CD4-positive, CD25-positive, alpha-beta regulatory T cell (primary cell): ENCODE results near the gene EGLN1. TPM values are rescaled to one million over a fixed set of nuclear protein-coding genes. Genes with fewer than 3 reads are reported as not detected.

ENCODE experiments used
- ATAC-seq, 2 donors: fragments of 150-1000 bp; cut with Tn5 transposase; one replicate each; pipeline ENCODE4 v1.10.0; 2021; ENCODE audit warnings: low read depth in 2 of 2, moderate number of reproducible peaks in 2 of 2, moderate library complexity in 1 of 2
- DNase-seq, 3 donors: peaks; one replicate each; pipeline versions ENCODE4 v3.0.0 to v3.0.0-alpha.2; 2012 to 2022; ENCODE audit warnings: mixed read lengths in 1 of 3
- H3K27ac ChIP-seq: one replicate; pipeline ENCODE4 v1.7.0; 2013; ENCODE audit warnings: mild to moderate bottlenecking, low read length; ENCODE audit not compliant: insufficient read depth, poor library complexity, severe bottlenecking
- H3K27me3 ChIP-seq: one replicate; pipeline ENCODE4 v1.7.0; 2013; ENCODE audit warnings: low read length; ENCODE audit not compliant: control insufficient read depth, insufficient read depth
- H3K36me3 ChIP-seq: one replicate; pipeline ENCODE4 v1.7.0; 2013; ENCODE audit warnings: mild to moderate bottlenecking, low read length, moderate library complexity; ENCODE audit not compliant: control insufficient read depth, insufficient read depth
- H3K4me1 ChIP-seq: 2 replicates; pipeline ENCODE4 v1.7.0; 2013; ENCODE audit warnings: mild to moderate bottlenecking, low read length; ENCODE audit not compliant: insufficient read depth, control insufficient read depth, poor library complexity, severe bottlenecking
- H3K4me3 ChIP-seq: one replicate; pipeline ENCODE4 v1.7.0; 2013; ENCODE audit warnings: low read depth, mild to moderate bottlenecking, low read length, moderate library complexity
- H3K9me3 ChIP-seq, 2 experiments: 1 replicate in 1 of 2; 2 replicates in 1 of 2; pipeline ENCODE4 v1.7.0; 2013; ENCODE audit warnings: low read length in 2 of 2, mild to moderate bottlenecking in 1 of 2, moderate library complexity in 1 of 2; ENCODE audit not compliant: control insufficient read depth in 2 of 2
- H3K27ac Mint-ChIP-seq, 3 donors: one replicate each; pipeline ENCODE4 v1.8.0; 2020 to 2022; ENCODE audit warnings: mild to moderate bottlenecking in 3 of 3, mixed read lengths in 3 of 3, moderate library complexity in 2 of 3
- H3K27me3 Mint-ChIP-seq: one replicate; pipeline ENCODE4 v1.8.0; 2022; ENCODE audit warnings: mild to moderate bottlenecking, mixed read lengths
- H3K36me3 Mint-ChIP-seq: one replicate; pipeline ENCODE4 v1.8.0; 2020; ENCODE audit warnings: mixed read lengths
- H3K4me1 Mint-ChIP-seq, 4 donors: one replicate each; pipeline ENCODE4 v1.8.0; 2020 to 2022; ENCODE audit warnings: mixed read lengths in 4 of 4, mild to moderate bottlenecking in 1 of 4
- H3K4me3 Mint-ChIP-seq, 4 donors: one replicate each; pipeline ENCODE4 v1.8.0; 2020 to 2022; ENCODE audit warnings: mild to moderate bottlenecking in 4 of 4, mixed read lengths in 4 of 4, moderate library complexity in 3 of 4
- H3K9me3 Mint-ChIP-seq, 7 donors: one replicate each; pipeline ENCODE4 v1.8.0; 2020 to 2022; ENCODE audit warnings: mixed read lengths in 7 of 7, mild to moderate bottlenecking in 3 of 7, moderate library complexity in 2 of 7
- polyA plus RNA-seq, 4 donors: library from polyadenylated mRNA; unstranded; fragments of 300-500 nt; fragmentation: Illumina TruSeq; gene quantifications; one replicate each; pipeline ENCODE4 v1.2.3, GENCODE V29; 2021
- total RNA-seq: library from RNA; stranded (reverse); gene quantifications from one replicate; pipeline ENCODE4 v1.2.3, GENCODE V29; 2022

The EGLN1 gene
- total and polyA plus RNA-seq, 5 donors from 2014 or later = 18.4 to 31.6 (median 21.7) TPM

DNA sequence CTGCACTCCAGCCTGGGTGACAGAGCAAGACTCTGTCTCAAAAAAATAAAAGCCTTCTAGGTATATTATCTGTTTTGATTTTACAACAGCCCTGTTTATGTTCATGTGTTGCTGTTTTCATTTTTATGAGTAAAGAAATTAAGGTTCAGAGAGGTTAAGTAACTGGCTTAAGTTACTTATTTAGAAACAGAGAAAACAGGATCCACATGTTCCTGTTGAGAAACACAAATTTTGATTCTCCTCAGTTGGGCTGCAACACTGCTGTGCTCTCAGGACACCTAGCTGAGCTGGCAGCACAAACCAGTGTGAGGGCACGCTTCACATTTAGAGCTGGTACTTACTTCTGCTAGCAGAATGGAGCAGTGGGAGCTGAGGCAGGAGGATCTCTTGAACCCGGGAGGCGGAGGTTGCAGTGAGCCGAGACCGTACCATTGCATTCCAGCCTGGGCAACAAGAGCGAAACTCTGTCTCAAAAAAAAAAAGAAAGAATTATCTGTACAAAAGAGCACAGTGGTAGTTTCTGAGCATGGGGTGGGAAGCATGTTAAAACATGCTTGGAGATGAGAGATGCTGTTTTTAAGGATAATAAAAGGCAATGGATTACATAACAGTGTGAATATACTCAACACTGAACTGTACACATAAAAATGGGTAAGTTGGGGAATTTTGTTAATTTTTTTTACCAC lies 81.6 kb downstream of the EGLN1 start:
- no peaks in the 10 kb centered on the region for H3K27me3 ChIP-seq
- Mint-ChIP-seq H3K36me3 (peaks cover 33% of the 10 kb centered on the region), H3K4me3 (peak overlapping the region in 3 of 4 donors; percentile 1 to 22 (median 19)), H3K27me3 (peaks cover 4% of the 10 kb centered on the region), H3K4me1 (peaks cover 37 to 71% (median 51%) of the 10 kb centered on the region in 4 donors), H3K9me3 (peaks cover 0 to 3% (median 0%) of the 10 kb centered on the region in 7 donors), H3K27ac (peak overlapping the region in 1 of 3 donors; percentile 32)
- H3K4me1 ChIP-seq = peaks cover 31% of the 10 kb centered on the region
- H3K27ac ChIP-seq = no peak overlapping the region
- DNase-seq (no peak), ATAC-seq (no peak)
- H3K4me3 ChIP-seq = no peak overlapping the region
- H3K36me3 ChIP-seq = peaks cover 8% of the 10 kb centered on the region
- no peaks in the 10 kb centered on the region for H3K9me3 ChIP-seq

DNA sequence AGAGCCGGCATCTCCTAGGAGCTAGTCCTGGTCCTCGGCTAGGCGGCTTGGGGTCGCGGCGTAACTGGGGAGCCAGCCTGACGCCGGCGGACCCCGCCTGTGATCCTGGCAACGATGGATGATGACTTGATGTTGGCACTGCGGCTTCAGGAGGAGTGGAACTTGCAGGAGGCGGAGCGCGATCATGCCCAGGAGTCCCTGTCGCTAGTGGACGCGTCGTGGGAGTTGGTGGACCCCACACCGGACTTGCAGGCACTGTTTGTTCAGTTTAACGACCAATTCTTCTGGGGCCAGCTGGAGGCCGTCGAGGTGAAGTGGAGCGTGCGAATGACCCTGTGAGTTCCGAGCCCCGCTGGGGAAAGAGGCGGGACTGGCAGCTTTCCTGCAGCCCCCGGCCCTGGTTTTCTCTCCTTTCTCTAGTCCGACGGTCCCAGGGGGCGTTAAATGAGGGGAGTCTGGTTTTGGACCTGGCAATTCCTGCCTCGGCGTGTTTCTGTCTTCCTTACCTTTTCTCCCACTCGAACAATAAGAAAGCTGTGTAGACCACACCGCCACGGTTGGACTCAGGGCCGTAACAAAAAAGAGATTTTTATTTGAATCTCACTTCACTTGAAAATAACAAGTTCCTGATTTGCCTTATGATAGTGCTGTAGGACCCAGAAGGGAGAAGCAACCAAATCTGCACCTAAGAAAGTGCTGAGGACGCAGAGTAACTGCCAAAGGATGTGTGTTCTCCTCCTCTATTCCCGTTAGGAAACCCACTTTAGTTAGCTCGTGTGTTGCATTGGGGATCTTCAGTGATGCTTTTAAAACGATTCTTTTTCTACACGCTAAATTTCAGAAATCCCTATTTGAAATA lies 83.6 kb downstream of the EGLN1 start, which contains the start of gene SPRTN:
Gene SPRTN (plus strand): TSS at position 24 of the 859 bp plus-strand sequence. CDS start 91 bp downstream, at position 115.
- H3K27ac Mint-ChIP-seq = peak within 1 kb of the TSS; percentile 100
- no peaks in the 10 kb centered on the region for H3K9me3 ChIP-seq
- H3K36me3 ChIP-seq = peaks cover 8% of the 10 kb centered on the region
- H3K4me1 Mint-ChIP-seq = peaks cover 40 to 75% (median 56%) of the 10 kb centered on the region in 4 donors
- peaks cover 30% of the 10 kb centered on the region for H3K36me3 Mint-ChIP-seq
- H3K9me3 Mint-ChIP-seq = peaks cover 0 to 3% (median 0%) of the 10 kb centered on the region in 7 donors
- H3K27me3 ChIP-seq = no peaks in the 10 kb centered on the region
- ATAC-seq = peak in 1 of 2 donors; percentile 2
- H3K27me3 Mint-ChIP-seq = peaks cover 4% of the 10 kb centered on the region
- H3K4me3 ChIP-seq = peak within 1 kb of the TSS; percentile 94
- peak within 1 kb of the TSS; percentile 98 for H3K27ac ChIP-seq
- no peak for DNase-seq
- peaks cover 50% of the 10 kb centered on the region for H3K4me1 ChIP-seq
- peak within 1 kb of the TSS; percentile 97 to 100 (median 100) for H3K4me3 Mint-ChIP-seq

DNA sequence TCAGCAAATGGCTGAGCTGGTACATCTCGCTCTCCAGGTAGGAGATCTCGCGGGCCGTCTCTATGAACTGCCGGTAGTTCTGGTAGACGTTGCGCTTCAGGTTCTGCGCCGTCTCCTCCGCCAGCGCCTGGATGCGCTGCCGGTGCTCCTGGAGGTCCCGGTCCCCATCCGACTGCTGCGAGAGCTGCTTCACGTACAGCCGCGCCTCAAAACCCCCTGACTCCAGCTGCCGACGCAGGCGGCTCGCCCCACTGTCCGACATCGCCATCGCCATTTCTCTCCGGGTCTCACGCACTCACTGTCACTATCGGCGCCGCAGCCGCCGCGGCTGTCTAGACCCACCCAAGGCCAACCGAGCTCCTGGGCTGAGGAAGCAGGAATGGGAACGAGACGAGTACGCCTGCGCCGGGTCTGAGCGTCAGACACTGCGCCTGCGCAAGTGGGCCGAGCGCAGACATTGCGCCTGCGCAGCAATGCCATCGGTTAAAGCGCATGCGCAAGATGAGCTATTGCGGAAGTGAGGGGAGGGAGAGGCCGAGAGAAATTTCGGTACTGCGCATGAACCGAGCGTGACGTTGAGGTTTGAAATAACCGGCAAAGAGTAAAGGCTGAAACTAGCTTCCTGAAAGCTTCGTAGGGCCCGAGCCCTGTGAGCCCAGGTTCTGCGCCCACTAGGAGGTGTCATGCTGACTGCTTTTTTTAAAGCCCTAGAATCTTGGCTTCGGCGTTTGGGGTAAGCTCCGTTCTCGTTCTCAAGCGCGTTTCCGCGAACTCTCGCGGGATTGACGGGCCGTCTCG lies 84.4 kb downstream of the EGLN1 start, which contains the start of gene EXOC8:
Gene EXOC8 (minus strand): TSS at position 381 of the 798 bp plus-strand sequence. CDS start 107 bp downstream, at position 274.
- H3K4me1 Mint-ChIP-seq = peaks cover 42 to 80% (median 60%) of the 10 kb centered on the region in 4 donors
- H3K9me3 Mint-ChIP-seq = peaks cover 0 to 3% (median 0%) of the 10 kb centered on the region in 7 donors
- H3K36me3 Mint-ChIP-seq = peaks cover 32% of the 10 kb centered on the region

DNA sequence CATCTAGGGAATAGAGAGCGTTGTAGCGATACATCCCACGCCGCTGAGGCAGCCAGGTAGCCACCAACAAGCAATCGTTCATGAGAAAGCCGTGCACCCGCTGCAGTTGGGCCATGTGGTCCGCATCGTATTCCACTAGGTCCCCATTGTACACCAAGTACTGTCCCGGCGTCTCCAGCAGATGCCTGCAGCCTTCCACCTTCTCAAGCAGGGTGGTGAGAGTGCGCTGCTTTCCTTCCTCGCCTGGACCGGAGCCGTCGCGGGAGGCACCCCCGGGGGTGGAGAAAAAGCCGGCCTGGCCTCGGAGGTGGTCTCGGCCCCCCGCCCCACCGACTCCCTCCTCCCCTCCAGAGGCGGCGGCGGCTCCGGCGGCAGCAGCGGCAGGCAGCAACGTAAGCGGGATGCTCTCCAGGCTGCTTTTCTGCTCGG lies 85.0 kb downstream of the EGLN1 start:
- Histone ChIP-seq H3K9me3 (no peaks in the 10 kb centered on the region), H3K27me3 (no peaks in the 10 kb centered on the region), H3K27ac (peak overlapping the region; percentile 98), H3K4me3 (peak overlapping the region; percentile 94), H3K36me3 (peaks cover 12% of the 10 kb centered on the region), H3K4me1 (peaks cover 63% of the 10 kb centered on the region)
- ATAC-seq (peak; percentile 0), DNase-seq (peak in 1 of 3 donors; percentile 49)
- H3K27me3 Mint-ChIP-seq = peaks cover 4% of the 10 kb centered on the region
- H3K9me3 Mint-ChIP-seq = peaks cover 0 to 3% (median 0%) of the 10 kb centered on the region in 7 donors
- peak overlapping the region; percentile 100 for H3K27ac Mint-ChIP-seq
- peaks cover 34% of the 10 kb centered on the region for H3K36me3 Mint-ChIP-seq
- H3K4me3 Mint-ChIP-seq = peak overlapping the region; percentile 97 to 100 (median 100)
- H3K4me1 Mint-ChIP-seq = peaks cover 45 to 84% (median 64%) of the 10 kb centered on the region in 4 donors

More for the DNA sequence above, 84.4 kb downstream of the EGLN1 start, which contains the start of gene EXOC8:
- DNase-seq = peak; percentile 97 to 99 (median 97)
- no peaks in the 10 kb centered on the region for H3K27me3 ChIP-seq
- peak within 1 kb of the TSS; percentile 94 for H3K4me3 ChIP-seq
- H3K27ac Mint-ChIP-seq = peak within 1 kb of the TSS; percentile 100
- ATAC-seq = peak; percentile 82 to 86
- peaks cover 59% of the 10 kb centered on the region for H3K4me1 ChIP-seq
- peak within 1 kb of the TSS; percentile 97 to 100 (median 100) for H3K4me3 Mint-ChIP-seq
- peaks cover 4% of the 10 kb centered on the region for H3K27me3 Mint-ChIP-seq
- H3K9me3 ChIP-seq = no peaks in the 10 kb centered on the region
- peak within 1 kb of the TSS; percentile 98 for H3K27ac ChIP-seq
- peaks cover 8% of the 10 kb centered on the region for H3K36me3 ChIP-seq

DNA sequence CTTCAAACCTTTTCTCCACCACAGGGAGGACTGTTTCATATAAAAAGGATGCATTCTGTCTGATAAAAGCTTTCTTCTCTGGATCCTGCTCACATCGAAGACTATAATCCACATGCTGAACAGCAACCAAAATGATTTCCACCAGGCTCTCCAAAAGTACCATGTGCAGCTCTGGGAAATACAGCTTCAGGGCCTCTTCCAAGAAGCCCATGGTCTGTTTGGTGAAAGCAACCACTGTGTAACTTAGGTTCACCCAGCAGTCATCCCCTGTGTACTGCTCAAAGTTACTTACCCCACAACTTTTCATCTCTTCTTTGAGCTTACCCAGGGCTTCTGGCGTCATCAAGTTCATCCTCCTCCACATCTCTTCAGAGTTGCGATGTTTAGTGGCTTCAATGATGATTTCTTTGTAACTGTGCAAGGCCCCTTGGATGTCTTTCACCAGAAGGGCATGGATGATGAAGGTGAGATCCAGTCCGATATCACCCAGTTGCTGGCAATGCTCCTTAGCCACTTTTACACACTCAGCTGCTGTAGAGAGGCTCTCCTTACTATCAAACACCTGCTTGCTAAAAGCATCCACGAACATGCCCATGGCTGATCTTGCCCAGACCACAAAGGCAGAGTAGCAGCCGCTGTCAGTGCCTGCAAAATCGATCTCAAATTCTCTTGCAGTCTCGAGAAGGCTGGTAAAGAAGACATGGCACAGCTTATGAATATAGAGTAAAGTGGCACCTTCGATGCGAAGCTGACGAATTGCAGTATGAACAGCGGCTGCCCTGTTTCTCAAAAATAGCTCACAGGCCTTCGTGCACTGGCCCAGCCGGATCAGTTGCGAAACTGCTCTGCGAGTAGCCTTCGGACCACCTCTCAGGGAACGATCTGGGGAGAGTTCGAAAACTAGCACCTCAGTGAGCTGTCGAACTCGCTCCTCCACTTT lies 86.2 kb downstream of the EGLN1 start:
- Histone ChIP-seq H3K27me3 (no peaks in the 10 kb centered on the region), H3K9me3 (no peaks in the 10 kb centered on the region), H3K36me3 (peaks cover 6% of the 10 kb centered on the region), H3K4me3 (peak overlapping the region; percentile 94), H3K27ac (no peak overlapping the region), H3K4me1 (peaks cover 63% of the 10 kb centered on the region)
- Mint-ChIP-seq H3K36me3 (peaks cover 35% of the 10 kb centered on the region), H3K27me3 (peaks cover 4% of the 10 kb centered on the region), H3K4me3 (peak overlapping the region; percentile 97 to 100 (median 100)), H3K9me3 (peaks cover 0 to 3% (median 0%) of the 10 kb centered on the region in 7 donors), H3K27ac (peak overlapping the region; percentile 32 to 100 (median 88)), H3K4me1 (peaks cover 50 to 90% (median 73%) of the 10 kb centered on the region in 4 donors)
- no peak for ATAC-seq
- peak in 1 of 3 donors; percentile 60 for DNase-seq

DNA sequence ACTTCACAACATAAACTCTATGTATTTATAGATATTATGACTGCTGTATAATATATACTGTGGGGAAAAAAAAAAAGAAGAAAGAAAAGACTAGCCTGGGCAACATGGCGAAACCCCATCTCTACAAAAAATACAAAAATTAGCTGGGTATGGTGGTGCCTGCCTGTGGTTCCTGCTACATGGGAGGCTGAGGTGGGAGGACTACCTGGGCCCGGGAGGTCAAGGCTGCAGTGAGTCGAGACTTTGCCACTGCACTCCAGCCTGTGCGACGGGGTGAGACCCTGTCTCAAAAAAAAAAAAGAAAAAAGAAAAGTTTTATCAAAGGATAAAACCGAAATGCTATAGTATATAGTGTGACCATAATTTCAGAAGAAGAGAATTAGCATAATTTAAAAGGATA lies 87.1 kb downstream of the EGLN1 start:
- peak overlapping the region; percentile 94 for H3K4me3 ChIP-seq
- peaks cover 33% of the 10 kb centered on the region for H3K36me3 Mint-ChIP-seq
- ATAC-seq = no peak
- no peaks in the 10 kb centered on the region for H3K9me3 ChIP-seq
- peaks cover 4% of the 10 kb centered on the region for H3K27me3 Mint-ChIP-seq
- peaks cover 63% of the 10 kb centered on the region for H3K4me1 ChIP-seq
- H3K4me1 Mint-ChIP-seq = peaks cover 55 to 92% (median 75%) of the 10 kb centered on the region in 4 donors
- no peak overlapping the region for H3K27ac ChIP-seq
- H3K9me3 Mint-ChIP-seq = peaks cover 0 to 3% (median 0%) of the 10 kb centered on the region in 7 donors
- H3K27ac Mint-ChIP-seq = peak overlapping the region in 2 of 3 donors; percentile 29 to 52
- peak overlapping the region; percentile 97 to 100 (median 100) for H3K4me3 Mint-ChIP-seq
- peaks cover 6% of the 10 kb centered on the region for H3K36me3 ChIP-seq
- H3K27me3 ChIP-seq = no peaks in the 10 kb centered on the region
- no peak for DNase-seq
